Liver (tissue), 9 donors: ENCODE measurements around the gene SRSF3. TPM values are rescaled to one million over a fixed set of nuclear protein-coding genes. Genes with fewer than 3 reads are reported as not detected.
"Not testable (repeated sequence)": the region's sequence is repeated elsewhere in the genome, so short reads cannot be mapped to it uniquely, and the experiment has no call there.

Source experiments
- DNase-seq: peaks from one replicate; pipeline ENCODE4 v3.0.0-alpha.2; 2017; ENCODE audit warnings: low spot score
- H3K27ac ChIP-seq, 2 donors: one replicate each; pipeline ENCODE4 v1.7.0; 2013; ENCODE audit warnings: inconsistent platforms in 2 of 2, low read length in 2 of 2, control low read depth in 1 of 2, low read depth in 1 of 2, mild to moderate bottlenecking in 1 of 2
- H3K27me3 ChIP-seq, 4 donors: one replicate each; pipeline versions ENCODE4 v1.6.1 to v1.7.0; 2013; ENCODE audit warnings: low read length in 3 of 4, inconsistent platforms in 1 of 4, mild to moderate bottlenecking in 1 of 4, moderate library complexity in 1 of 4; ENCODE audit not compliant: control insufficient read depth in 4 of 4, insufficient read depth in 4 of 4
- H3K36me3 ChIP-seq, 4 donors: one replicate each; pipeline versions ENCODE4 v1.6.1 to v1.7.0; 2013; ENCODE audit warnings: low read length in 3 of 4, mild to moderate bottlenecking in 3 of 4, low read depth in 1 of 4, moderate library complexity in 1 of 4; ENCODE audit not compliant: control insufficient read depth in 4 of 4, insufficient read depth in 3 of 4
- H3K4me1 ChIP-seq, 4 donors: one replicate each; pipeline versions ENCODE4 v1.6.1 to v1.7.0; 2013; ENCODE audit warnings: low read length in 3 of 4, mild to moderate bottlenecking in 3 of 4, moderate library complexity in 1 of 4; ENCODE audit not compliant: control insufficient read depth in 4 of 4, insufficient read depth in 4 of 4
- H3K4me3 ChIP-seq, 3 donors: one replicate each; pipeline versions ENCODE4 v1.6.1 to v1.7.0; 2013; ENCODE audit warnings: low read length in 3 of 3, control low read depth in 1 of 3, low read depth in 1 of 3, mild to moderate bottlenecking in 1 of 3
- H3K9ac ChIP-seq, 2 donors: one replicate each; pipeline ENCODE4 v1.7.0; 2013; ENCODE audit warnings: low read length in 2 of 2, mild to moderate bottlenecking in 2 of 2, moderate library complexity in 2 of 2, control low read depth in 1 of 2, low read depth in 1 of 2
- H3K9me3 ChIP-seq, 4 donors: one replicate each; pipeline versions ENCODE4 v1.6.1 to v1.7.0; 2013; ENCODE audit warnings: low read length in 3 of 4; ENCODE audit not compliant: control insufficient read depth in 4 of 4
- CTCF ChIP-seq: fragments of 150-350 bp; IDR thresholded peaks from 2 replicates; pipeline ENCODE4 v1.5.1; 2017; ENCODE audit warnings: improper control_type of control experiment, low read depth, low read length; ENCODE audit not compliant: missing input control
- EGR1 ChIP-seq, 2 donors: IDR thresholded peaks; 2 replicates each; pipeline ENCODE4 v1.6.1; 2016 to 2018; ENCODE audit warnings: antibody characterized with exemption in 2 of 2, low read depth in 2 of 2
- FOXA1 ChIP-seq: IDR thresholded peaks from 2 replicates; pipeline ENCODE4 v1.6.1; 2016; ENCODE audit warnings: antibody characterized with exemption
- FOXA2 ChIP-seq: IDR thresholded peaks from 2 replicates; pipeline ENCODE4 v1.6.1; 2016; ENCODE audit warnings: antibody characterized with exemption
- HNF4G ChIP-seq: IDR thresholded peaks from 2 replicates; pipeline ENCODE4 v1.6.1; 2016; ENCODE audit warnings: antibody characterized with exemption
- JUND ChIP-seq, 2 donors: IDR thresholded peaks; 2 replicates each; pipeline ENCODE4 v1.6.1; 2016; ENCODE audit warnings: antibody characterized with exemption in 2 of 2
- RAD21 ChIP-seq, 2 donors: IDR thresholded peaks; 2 replicates each; pipeline ENCODE4 v1.6.1; 2016; ENCODE audit warnings: antibody characterized with exemption in 2 of 2, mild to moderate bottlenecking in 2 of 2
- REST ChIP-seq: IDR thresholded peaks from 2 replicates; pipeline ENCODE4 v1.6.1; 2016; ENCODE audit warnings: antibody characterized with exemption, mild to moderate bottlenecking
- RXRA ChIP-seq, 2 donors: IDR thresholded peaks; 2 replicates each; pipeline ENCODE4 v1.6.1; 2017 to 2018; ENCODE audit warnings: antibody characterized with exemption in 2 of 2, mild to moderate bottlenecking in 1 of 2
- YY1 ChIP-seq: IDR thresholded peaks from 2 replicates; pipeline ENCODE4 v1.6.1; 2016; ENCODE audit warnings: antibody characterized with exemption, mild to moderate bottlenecking
- ZBTB33 ChIP-seq: IDR thresholded peaks from 2 replicates; pipeline ENCODE4 v1.6.1; 2016; ENCODE audit warnings: antibody characterized with exemption
- WGBS: extraction: QIAGEN DNeasy Blood & Tissue Kit; methylation state at CpG from one replicate; pipeline ENCODE4 v1.1.7; 2013; 5-methylcytosine and 5-hydroxymethylcytosine counted together
- polyA plus RNA-seq, 2 donors: library from polyadenylated mRNA; stranded (reverse) in 1 of 2; unstranded in 1 of 2; fragments of 200-250 nt in 1 of 2; fragments of >200 nt in 1 of 2; fragmentation: Nextera tagmentation in 1 of 2; extraction: Ambion mirVana in 1 of 2; gene quantifications; one replicate each; pipeline versions ENCODE4 v1.2.1 to v1.2.3, GENCODE V29; 2013 to 2015
- total RNA-seq, 2 donors: library from RNA; depleted of rRNA; stranded (reverse); fragments of >200 nt; gene quantifications; one replicate each; pipeline ENCODE4 v1.2.3, GENCODE V29; 2014
- donor health status: healthy.
- donor health status: healthy.
- donor health status: healthy.
- donor health status: healthy.
- donor health status: healthy.

SRSF3 gene
- total and polyA plus RNA-seq, 4 donors: 62.8 to 103 (median 101) TPM

GRCh38 chr6:36572353-36573311 is 21.5 kb upstream of the SRSF3 start:
- not testable (repeated sequence) for H3K27ac ChIP-seq, H3K9ac ChIP-seq, DNase-seq, H3K36me3 ChIP-seq, H3K4me1 ChIP-seq, H3K4me3 ChIP-seq, H3K27me3 ChIP-seq, H3K9me3 ChIP-seq
- WGBS: 95% methylated on average over 12 of the region's 12 CpGs

- Histone ChIP-seq H3K9ac (no peak overlapping the region), H3K27ac (no peak overlapping the region), H3K9me3 (no peaks in the 10 kb centered on the region), H3K36me3 (no peaks in the 10 kb centered on the region), H3K4me1 (peaks cover 0 to 2% (median under 1%) of the 10 kb centered on the region in 4 donors), H3K4me3 (no peak overlapping the region), H3K27me3 (no peaks in the 10 kb centered on the region)
- no peak for DNase-seq
- TF ChIP-seq ZBTB33 (no peak), RXRA (IDR thresholded peaks at IDR 0.05) (no peak), YY1 (no peak), FOXA2 (no peak), RAD21 (IDR thresholded peaks at IDR 0.05) (no peak), CTCF (no peak)
These were observed 19.5 kb upstream of the SRSF3 start for GRCh38 chr6:36574679-36575078.

GRCh38 chr6:36576578-36576977 is 17.6 kb upstream of the SRSF3 start:
- TF ChIP-seq FOXA1 (no peak), JUND (IDR thresholded peaks at IDR 0.05) (no peak), HNF4G (no peak), REST (no peak), YY1 (no peak), EGR1 (IDR thresholded peaks at IDR 0.05; ENCODE audit: low read depth in 2 of 2) (no peak)

More at GRCh38 chr6:36576578-36576977, 17.6 kb upstream of the SRSF3 start:
- no peaks in the 10 kb centered on the region for H3K9me3 ChIP-seq
- peaks cover 0 to 4% (median 3%) of the 10 kb centered on the region in 4 donors for H3K4me1 ChIP-seq
- 90% methylated on average over 7 of the region's 7 CpGs for WGBS
- no peak overlapping the region for H3K27ac ChIP-seq
- H3K4me3 ChIP-seq: no peak overlapping the region
- H3K36me3 ChIP-seq: no peaks in the 10 kb centered on the region
- no peak for DNase-seq
- H3K27me3 ChIP-seq: no peaks in the 10 kb centered on the region
- no peak overlapping the region for H3K9ac ChIP-seq
